B cell (primary cell): ENCODE data around the gene DBF4B. TPM values are rescaled to one million over a fixed set of nuclear protein-coding genes. Genes with fewer than 3 reads are reported as not detected.

Experiments used
- ATAC-seq: fragments of 200-7000 bp; cut with Tn5 transposase; one replicate; pipeline ENCODE4 v1.10.0; 2021; ENCODE audit warnings: low read depth, mild to moderate bottlenecking, moderate number of reproducible peaks, moderate library complexity
- CTCF ChIA-PET: fragments of 350-600 bp; sonication (Branson Sonifier 250); formaldehyde crosslinking; loops from one replicate; lab custom pipeline; 2021; ENCODE audit warnings: antibody characterized with exemption, inconsistent platforms; lab: Charles Lee
- POLR2A ChIA-PET: fragments of 350-600 bp; sonication (Branson Sonifier 250); formaldehyde crosslinking; loops from one replicate; lab custom pipeline; 2021; ENCODE audit warnings: antibody characterized with exemption; lab: Charles Lee
- DNase-seq: peaks from one replicate; pipeline ENCODE4 v3.0.0; 2013
- H2AFZ ChIP-seq: 2 replicates; pipeline ENCODE4 v1.6.1; 2012; ENCODE audit warnings: mild to moderate bottlenecking, low read depth, low read length; ENCODE audit not compliant: insufficient read depth, poor library complexity, severe bottlenecking
- H3K27ac ChIP-seq, 2 donors: 1 replicate in 1 of 2; 2 replicates in 1 of 2; pipeline ENCODE4 v1.5.1; 2012 to 2013; ENCODE audit warnings: low read length in 2 of 2, mild to moderate bottlenecking in 2 of 2, moderate library complexity in 1 of 2
- H3K27me3 ChIP-seq, 4 experiments: fragments of 200-600 bp in 1 of 4; sonication (generic) in 1 of 4; replicated peaks in 1 of 4; 1 replicate in 2 of 4; 2 replicates in 2 of 4; pipeline versions ENCODE4 v1.6.1 to v1.7.0; 2013 to 2016; ENCODE audit warnings: low read length in 3 of 4, mild to moderate bottlenecking in 2 of 4, mixed read lengths in 1 of 4, moderate library complexity in 1 of 4; ENCODE audit not compliant: insufficient read depth in 4 of 4, control insufficient read depth in 3 of 4; ENCODE audit errors: control extremely low read depth in 1 of 4
- H3K36me3 ChIP-seq, 2 experiments: replicated peaks in 1 of 2; 1 replicate in 1 of 2; 2 replicates in 1 of 2; pipeline versions ENCODE4 v1.6.1 to v1.7.1; 2013; ENCODE audit warnings: low read length in 1 of 2; ENCODE audit not compliant: insufficient read depth in 2 of 2, control insufficient read depth in 1 of 2; ENCODE audit errors: control extremely low read depth in 1 of 2, extremely low read depth in 1 of 2
- H3K4me1 ChIP-seq, 2 donors: fragments of 200-600 bp in 1 of 2; sonication (generic) in 1 of 2; 1 replicate in 1 of 2; 2 replicates in 1 of 2; pipeline versions ENCODE4 v1.5.1 to v1.6.1; 2013 to 2017; ENCODE audit warnings: low read length in 2 of 2; ENCODE audit not compliant: control insufficient read depth in 2 of 2, insufficient read depth in 2 of 2
- H3K4me2 ChIP-seq: replicated peaks from 2 replicates; pipeline ENCODE3; 2012; ENCODE audit warnings: mild to moderate bottlenecking, low read depth, low read length; ENCODE audit not compliant: poor library complexity, severe bottlenecking
- H3K4me3 ChIP-seq, 5 experiments: fragments of 200-600 bp in 1 of 5; sonication (generic) in 1 of 5; 1 replicate in 3 of 5; 2 replicates in 2 of 5; pipeline versions ENCODE4 v1.5.1 to v1.7.0; 2011 to 2016; ENCODE audit warnings: low read length in 4 of 5, mild to moderate bottlenecking in 4 of 5, low read depth in 2 of 5, control low read depth in 1 of 5, moderate library complexity in 1 of 5; ENCODE audit not compliant: insufficient read depth in 1 of 5; ENCODE audit errors: control extremely low read depth in 1 of 5, extremely low read depth in 1 of 5
- H3K79me2 ChIP-seq: fragments of 200-600 bp; sonication (generic); one replicate; pipeline ENCODE4 v1.6.0; 2016; ENCODE audit warnings: low read length; ENCODE audit not compliant: control insufficient read depth, insufficient read depth
- H3K9ac ChIP-seq: fragments of 200-600 bp; sonication (generic); 2 replicates; pipeline ENCODE4 v1.6.1; 2017; ENCODE audit warnings: mild to moderate bottlenecking, low read length, moderate library complexity
- H3K9me3 ChIP-seq, 3 donors: one replicate each; pipeline versions ENCODE4 v1.6.1 to v1.7.1; 2013; ENCODE audit warnings: low read length in 2 of 3; ENCODE audit not compliant: control insufficient read depth in 2 of 3, insufficient read depth in 1 of 3; ENCODE audit errors: control extremely low read depth in 1 of 3
- H4K20me1 ChIP-seq: 2 replicates; pipeline ENCODE4 v1.6.0; 2012; ENCODE audit warnings: mild to moderate bottlenecking, low read length; ENCODE audit not compliant: insufficient read depth, control insufficient read depth, poor library complexity, severe bottlenecking
- H3K27ac Mint-ChIP-seq: one replicate; pipeline ENCODE4 v1.8.0; 2021; ENCODE audit warnings: mixed read lengths
- H3K27me3 Mint-ChIP-seq: one replicate; pipeline ENCODE4 v1.8.0; 2021; ENCODE audit warnings: mixed read lengths
- H3K4me1 Mint-ChIP-seq: one replicate; pipeline ENCODE4 v1.8.0; 2021; ENCODE audit warnings: mixed read lengths
- H3K4me3 Mint-ChIP-seq: one replicate; pipeline ENCODE4 v1.8.0; 2021; ENCODE audit warnings: mixed read lengths
- H3K9me3 Mint-ChIP-seq: one replicate; pipeline ENCODE4 v1.8.0; 2022; ENCODE audit warnings: mixed read lengths; ENCODE audit not compliant: insufficient read depth
- EZH2 ChIP-seq: IDR thresholded peaks from 2 replicates; pipeline ENCODE4 v1.6.1; 2012; ENCODE audit warnings: borderline replicate concordance, low read depth, mild to moderate bottlenecking, moderate library complexity, low read length; ENCODE audit not compliant: insufficient read depth, poor library complexity, severe bottlenecking
- WGBS: methylation state at CpG from one replicate; pipeline ENCODE4 v1.1.5; 2013; ENCODE audit warnings: missing lambda C conversion rate; ENCODE audit not compliant: insufficient coverage; 5-methylcytosine and 5-hydroxymethylcytosine counted together
- intact Hi-C: fragments of 100-400 bp; cut with micrococcal nuclease; formaldehyde crosslinking; loops from one replicate; pipeline ENCODE4 v1.10.0; 2022
- polyA plus RNA-seq: library from polyadenylated mRNA; depleted of rRNA; stranded (reverse); fragments of >200 nt; gene quantifications from 2 replicates; pipeline ENCODE4 v1.2.3, GENCODE V29; 2012
- total RNA-seq, 2 donors: library from RNA; stranded (reverse); fragments of 120-200 nt in 1 of 2; gene quantifications; 1 replicate in 1 of 2; 2 replicates in 1 of 2; pipeline versions ENCODE4 v1.2.3 to v1.2.4, GENCODE V29; 2013 to 2022
- TF ChIP-seq, protein P1 (sequence below): fragments of 200-600 bp; IDR thresholded peaks from one replicate; pipeline ENCODE4 v1.8.0; 2022; ENCODE audit warnings: antibody characterized with exemption, mild to moderate bottlenecking

DBF4B gene
- total and polyA plus RNA-seq, 2 donors (not counting 1 experiment from before 2014, with no cell fraction given): 10.9 to 15.9 TPM

DNA sequence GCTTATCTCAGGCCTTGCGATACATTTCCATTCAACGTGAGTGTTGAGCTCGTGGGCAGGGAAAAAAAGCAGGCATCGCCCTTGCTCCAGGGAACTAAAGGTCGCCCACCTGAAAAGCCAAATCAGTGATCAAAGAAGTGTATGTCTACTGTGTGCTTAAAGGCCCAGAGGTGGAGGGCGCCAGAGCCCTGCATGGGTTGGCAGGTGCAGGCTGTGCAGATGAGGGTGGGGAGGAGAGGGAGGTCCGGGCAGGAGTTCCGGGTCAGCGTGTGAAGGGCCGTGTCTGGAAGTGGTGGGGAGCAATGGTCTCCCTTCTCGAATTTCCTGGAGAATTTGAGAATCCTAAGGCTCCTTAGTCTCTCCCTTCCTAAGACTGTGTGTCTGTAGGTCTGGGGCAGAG, 57.5 kb downstream of the DBF4B start:
- Mint-ChIP-seq H3K27ac (no peak overlapping the region), H3K27me3 (peaks cover 14% of the 10 kb centered on the region), H3K9me3 (no peaks in the 10 kb centered on the region), H3K4me3 (no peak overlapping the region), H3K4me1 (peaks cover 4% of the 10 kb centered on the region)
- H3K9ac ChIP-seq: no peak overlapping the region
- H3K79me2 ChIP-seq: no peaks in the 10 kb centered on the region
- H3K4me1 ChIP-seq: peaks cover 0 to 6% of the 10 kb centered on the region in 2 donors
- no peak overlapping the region for H2AFZ ChIP-seq
- H3K9me3 ChIP-seq: no peaks in the 10 kb centered on the region
- ATAC-seq: no peak
- no peak overlapping the region for H3K27ac ChIP-seq
- ChIA-PET CTCF (interaction anchor here (0.8 kb wide), 1 partner anchor 23 kb away, joined by 4 read pairs; no protein-coding TSS in a partner anchor), POLR2A (no interaction called here)
- H3K36me3 ChIP-seq: no peaks in the 10 kb centered on the region
- no peak for DNase-seq
- TF ChIP-seq EZH2: no peak
- peaks cover 0 to 12% (median 0%) of the 10 kb centered on the region in 4 experiments for H3K27me3 ChIP-seq
- H3K4me2 ChIP-seq: no peak overlapping the region
- intact Hi-C loops: no loop called here
- H4K20me1 ChIP-seq: no peaks in the 10 kb centered on the region
- 94% methylated on average over 7 of the region's 11 CpGs for WGBS
- H3K4me3 ChIP-seq: no peak overlapping the region

GRCh38 chr17:44766409-44767038, 58.1 kb downstream of the DBF4B start:
- DNase-seq: no peak
- no peak for ATAC-seq
- Mint-ChIP-seq H3K27ac (no peak overlapping the region), H3K4me1 (peaks cover 4% of the 10 kb centered on the region), H3K27me3 (peaks cover 8% of the 10 kb centered on the region), H3K4me3 (no peak overlapping the region), H3K9me3 (no peaks in the 10 kb centered on the region)
- Histone ChIP-seq H3K4me2 (no peak overlapping the region), H3K4me1 (peaks cover 0 to 6% of the 10 kb centered on the region in 2 donors), H3K36me3 (no peaks in the 10 kb centered on the region), H3K9ac (no peak overlapping the region), H4K20me1 (no peaks in the 10 kb centered on the region), H3K27me3 (peaks cover 0 to 12% (median 0%) of the 10 kb centered on the region in 4 experiments), H3K79me2 (no peaks in the 10 kb centered on the region), H3K9me3 (no peaks in the 10 kb centered on the region), H3K4me3 (no peak overlapping the region), H3K27ac (no peak overlapping the region), H2AFZ (no peak overlapping the region)
- CTCF ChIA-PET: no interaction called here
- WGBS: 85% methylated on average over 7 of the region's 8 CpGs
- intact Hi-C loops: no loop called here
- POLR2A ChIA-PET: no interaction called here
- TF ChIP-seq, protein P1, sequence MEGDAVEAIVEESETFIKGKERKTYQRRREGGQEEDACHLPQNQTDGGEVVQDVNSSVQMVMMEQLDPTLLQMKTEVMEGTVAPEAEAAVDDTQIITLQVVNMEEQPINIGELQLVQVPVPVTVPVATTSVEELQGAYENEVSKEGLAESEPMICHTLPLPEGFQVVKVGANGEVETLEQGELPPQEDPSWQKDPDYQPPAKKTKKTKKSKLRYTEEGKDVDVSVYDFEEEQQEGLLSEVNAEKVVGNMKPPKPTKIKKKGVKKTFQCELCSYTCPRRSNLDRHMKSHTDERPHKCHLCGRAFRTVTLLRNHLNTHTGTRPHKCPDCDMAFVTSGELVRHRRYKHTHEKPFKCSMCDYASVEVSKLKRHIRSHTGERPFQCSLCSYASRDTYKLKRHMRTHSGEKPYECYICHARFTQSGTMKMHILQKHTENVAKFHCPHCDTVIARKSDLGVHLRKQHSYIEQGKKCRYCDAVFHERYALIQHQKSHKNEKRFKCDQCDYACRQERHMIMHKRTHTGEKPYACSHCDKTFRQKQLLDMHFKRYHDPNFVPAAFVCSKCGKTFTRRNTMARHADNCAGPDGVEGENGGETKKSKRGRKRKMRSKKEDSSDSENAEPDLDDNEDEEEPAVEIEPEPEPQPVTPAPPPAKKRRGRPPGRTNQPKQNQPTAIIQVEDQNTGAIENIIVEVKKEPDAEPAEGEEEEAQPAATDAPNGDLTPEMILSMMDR: no peak
- no peak for TF ChIP-seq EZH2
